K562 (cell line): ENCODE measurements around the gene WDR81. TPM values are rescaled to one million over a fixed set of nuclear protein-coding genes. Genes with fewer than 3 reads are reported as not detected.
A peak's percentile ranks its signal among the peaks of the same experiment; 100 is the strongest.

Experiments used
- BDP1 ChIP-seq: IDR thresholded peaks from 3 replicates; pipeline ENCODE4 v1.6.1; 2011; ENCODE audit not compliant: insufficient read length, insufficient read depth
- CEBPB ChIP-seq: fragments of 450-650 bp; IDR thresholded peaks from 2 replicates; pipeline ENCODE4 v1.6.1; 2016; ENCODE audit warnings: missing genetic modification characterization, missing compliant biosample characterization
- NFE2 ChIP-seq: IDR thresholded peaks from 2 replicates; pipeline ENCODE4 v1.6.1; 2014; ENCODE audit warnings: antibody characterized with exemption, low read depth
- PHB ChIP-seq: fragments of 250-450 bp; sonication (Bioruptor Pico); IDR thresholded peaks from 2 replicates; pipeline ENCODE4 v1.5.0; 2021
- TEAD4 ChIP-seq, 2 experiments: sonication (generic) in 1 of 2; formaldehyde crosslinking in 1 of 2; IDR thresholded peaks; 2 replicates each; pipeline versions ENCODE4 v1.6.1 to v1.8.0; 2012 to 2022; ENCODE audit warnings: borderline replicate concordance in 1 of 2, inconsistent platforms in 1 of 2, low read length in 1 of 2, mild to moderate bottlenecking in 1 of 2, missing genetic modification reagents in 1 of 2
- ZBED1 ChIP-seq: IDR thresholded peaks from 2 replicates; pipeline ENCODE4 v1.6.1; 2014
- ZC3H4 ChIP-seq: sonication (generic); formaldehyde crosslinking; IDR thresholded peaks from 2 replicates; pipeline ENCODE4 v1.9.0; 2021; ENCODE audit warnings: missing genetic modification reagents, borderline replicate concordance
- ZNF644 ChIP-seq: fragments of 200-800 bp; sonication (Bioruptor generic); IDR thresholded peaks from 2 replicates; pipeline ENCODE4 v1.6.1; 2016; ENCODE audit warnings: low read depth, missing genetic modification characterization, missing compliant biosample characterization
- polyA plus RNA-seq, 8 experiments: library from polyadenylated mRNA; depleted of rRNA in 4 of 8; stranded (reverse) in 5 of 8; unstranded in 3 of 8; fragments of >200 nt; fragmentation: Nextera tagmentation in 2 of 8; fragmentation: Illumina TruSeq in 1 of 8; extraction: Ambion mirVana in 2 of 8; extraction: Trizol in 1 of 8; gene quantifications; 2 replicates each; pipeline versions ENCODE4 v1.2.1 to v1.2.3, GENCODE V29; 2011 to 2014; ENCODE audit warnings: inconsistent platforms in 1 of 8, missing spikeins in 1 of 8
- total RNA-seq, 7 experiments: library from RNA; depleted of rRNA in 6 of 7; stranded (reverse); fragments of >200 nt in 6 of 7; fragmentation: Illumina TruSeq in 2 of 7; extraction: Trizol in 2 of 7; gene quantifications; 2 replicates each; pipeline versions ENCODE4 v1.2.1 to v1.2.3, GENCODE V29; 2011 to 2021; ENCODE audit warnings: low replicate concordance in 1 of 7
- TF ChIP-seq, protein P1 (sequence below): fragments of 450-650 bp; formaldehyde crosslinking; IDR thresholded peaks from 2 replicates; pipeline ENCODE4 v1.4.0; 2020; ENCODE audit warnings: mild to moderate bottlenecking, moderate library complexity
- TF ChIP-seq, protein P2 (sequence below): sonication (generic); formaldehyde crosslinking; IDR thresholded peaks from 2 replicates; pipeline ENCODE4 v1.8.0; 2023; ENCODE audit warnings: mild to moderate bottlenecking, missing genetic modification reagents
- TF ChIP-seq, protein P3 (sequence below): fragments of 150-350 bp; IDR thresholded peaks from 2 replicates; pipeline ENCODE4 v1.6.1; 2014; ENCODE audit warnings: low read depth, mild to moderate bottlenecking, low read length, borderline replicate concordance
- TF ChIP-seq, protein P4 (sequence below), 2 experiments: fragments of 200-800 bp in 1 of 2; sonication (Bioruptor generic) in 1 of 2; sonication (generic) in 1 of 2; formaldehyde crosslinking in 1 of 2; IDR thresholded peaks in 1 of 2; conservative IDR thresholded peaks in 1 of 2; 2 replicates each; pipeline versions ENCODE4 v1.5.0 to v1.6.1; 2016 to 2020; ENCODE audit warnings: missing compliant biosample characterization in 1 of 2, missing genetic modification characterization in 1 of 2, missing genetic modification reagents in 1 of 2
- TF ChIP-seq, protein P5 (sequence below): IDR thresholded peaks from 2 replicates; pipeline ENCODE4 v1.6.1; 2014; ENCODE audit warnings: antibody characterized with exemption

WDR81 gene
- total and polyA plus RNA-seq, 9 of the 15 experiments (the other 6 are each of a cell fraction or from before 2014, with no cell fraction given), result 0.01 to 17.1 (median 3.3) TPM

DNA sequence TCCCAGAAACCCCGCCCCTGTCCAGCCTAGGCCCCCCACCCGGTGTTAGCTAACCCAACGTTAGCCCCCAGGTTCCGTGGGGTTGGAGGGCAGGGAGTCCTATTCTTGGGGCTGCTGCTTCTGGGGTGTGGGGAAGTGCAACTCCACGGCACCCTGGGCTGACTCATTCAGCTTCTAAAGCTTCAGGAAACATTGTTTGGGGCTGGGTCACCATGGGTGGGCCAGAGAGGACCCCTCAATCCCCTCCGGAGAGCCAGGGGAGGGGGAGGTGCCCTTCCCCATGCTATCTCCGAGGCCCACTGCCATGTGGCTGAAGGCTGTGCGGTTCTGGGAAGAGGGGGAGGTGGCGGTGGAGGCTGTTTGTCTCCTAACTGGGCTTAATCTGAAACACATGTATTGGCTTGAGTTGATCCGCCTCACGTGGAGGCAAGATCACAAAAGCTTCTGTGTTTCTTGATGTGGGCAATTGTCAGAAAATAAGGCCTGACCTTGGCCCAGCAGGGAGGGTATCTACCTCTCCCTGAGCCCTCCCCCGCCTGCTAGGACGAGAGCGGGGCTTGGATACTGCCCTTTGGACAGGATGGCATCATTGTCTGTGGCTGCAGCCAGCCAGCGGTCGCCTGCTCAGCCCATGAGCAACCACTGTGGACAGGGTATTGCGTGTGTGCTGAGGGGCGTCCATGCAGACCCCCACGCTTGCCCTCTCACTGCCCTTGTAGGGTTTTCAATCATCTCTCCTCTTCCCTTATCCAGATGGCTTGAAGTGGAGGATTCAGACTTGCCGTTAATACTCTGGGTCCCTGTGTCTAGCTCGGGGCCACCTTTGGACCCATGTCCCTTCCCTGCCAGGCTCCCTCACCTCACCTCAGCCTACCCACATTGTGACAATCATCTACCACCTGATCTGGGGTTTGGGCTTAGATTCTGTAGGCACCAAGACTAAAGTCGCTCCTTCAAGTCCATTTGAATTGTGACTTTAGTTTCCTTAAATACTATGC lies 38.7 kb downstream of the WDR81 start (continued):
- peak; percentile 19; the same call in 1 of the 2 replicates for TF ChIP-seq TEAD4 (IDR thresholded peaks at IDR 0.05; ENCODE audit: low read length)
- no peak for TF ChIP-seq TEAD4 (CRISPR knock-in tag; IDR thresholded peaks at IDR 0.05; ENCODE audit: borderline replicate concordance)
- no peak for TF ChIP-seq CEBPB (tag)
- TF ChIP-seq, protein P1, sequence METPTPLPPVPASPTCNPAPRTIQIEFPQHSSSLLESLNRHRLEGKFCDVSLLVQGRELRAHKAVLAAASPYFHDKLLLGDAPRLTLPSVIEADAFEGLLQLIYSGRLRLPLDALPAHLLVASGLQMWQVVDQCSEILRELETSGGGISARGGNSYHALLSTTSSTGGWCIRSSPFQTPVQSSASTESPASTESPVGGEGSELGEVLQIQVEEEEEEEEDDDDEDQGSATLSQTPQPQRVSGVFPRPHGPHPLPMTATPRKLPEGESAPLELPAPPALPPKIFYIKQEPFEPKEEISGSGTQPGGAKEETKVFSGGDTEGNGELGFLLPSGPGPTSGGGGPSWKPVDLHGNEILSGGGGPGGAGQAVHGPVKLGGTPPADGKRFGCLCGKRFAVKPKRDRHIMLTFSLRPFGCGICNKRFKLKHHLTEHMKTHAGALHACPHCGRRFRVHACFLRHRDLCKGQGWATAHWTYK (CRISPR knock-in tag), result no peak
- no peak for TF ChIP-seq BDP1
- TF ChIP-seq ZNF644 (tag), result no peak
- TF ChIP-seq, protein P2, sequence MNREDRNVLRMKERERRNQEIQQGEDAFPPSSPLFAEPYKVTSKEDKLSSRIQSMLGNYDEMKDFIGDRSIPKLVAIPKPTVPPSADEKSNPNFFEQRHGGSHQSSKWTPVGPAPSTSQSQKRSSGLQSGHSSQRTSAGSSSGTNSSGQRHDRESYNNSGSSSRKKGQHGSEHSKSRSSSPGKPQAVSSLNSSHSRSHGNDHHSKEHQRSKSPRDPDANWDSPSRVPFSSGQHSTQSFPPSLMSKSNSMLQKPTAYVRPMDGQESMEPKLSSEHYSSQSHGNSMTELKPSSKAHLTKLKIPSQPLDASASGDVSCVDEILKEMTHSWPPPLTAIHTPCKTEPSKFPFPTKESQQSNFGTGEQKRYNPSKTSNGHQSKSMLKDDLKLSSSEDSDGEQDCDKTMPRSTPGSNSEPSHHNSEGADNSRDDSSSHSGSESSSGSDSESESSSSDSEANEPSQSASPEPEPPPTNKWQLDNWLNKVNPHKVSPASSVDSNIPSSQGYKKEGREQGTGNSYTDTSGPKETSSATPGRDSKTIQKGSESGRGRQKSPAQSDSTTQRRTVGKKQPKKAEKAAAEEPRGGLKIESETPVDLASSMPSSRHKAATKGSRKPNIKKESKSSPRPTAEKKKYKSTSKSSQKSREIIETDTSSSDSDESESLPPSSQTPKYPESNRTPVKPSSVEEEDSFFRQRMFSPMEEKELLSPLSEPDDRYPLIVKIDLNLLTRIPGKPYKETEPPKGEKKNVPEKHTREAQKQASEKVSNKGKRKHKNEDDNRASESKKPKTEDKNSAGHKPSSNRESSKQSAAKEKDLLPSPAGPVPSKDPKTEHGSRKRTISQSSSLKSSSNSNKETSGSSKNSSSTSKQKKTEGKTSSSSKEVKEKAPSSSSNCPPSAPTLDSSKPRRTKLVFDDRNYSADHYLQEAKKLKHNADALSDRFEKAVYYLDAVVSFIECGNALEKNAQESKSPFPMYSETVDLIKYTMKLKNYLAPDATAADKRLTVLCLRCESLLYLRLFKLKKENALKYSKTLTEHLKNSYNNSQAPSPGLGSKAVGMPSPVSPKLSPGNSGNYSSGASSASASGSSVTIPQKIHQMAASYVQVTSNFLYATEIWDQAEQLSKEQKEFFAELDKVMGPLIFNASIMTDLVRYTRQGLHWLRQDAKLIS (CRISPR knock-in tag), result 0 out of 2 replicates have a peak, but pooled peaks have one; percentile 42
- TF ChIP-seq, protein P3, sequence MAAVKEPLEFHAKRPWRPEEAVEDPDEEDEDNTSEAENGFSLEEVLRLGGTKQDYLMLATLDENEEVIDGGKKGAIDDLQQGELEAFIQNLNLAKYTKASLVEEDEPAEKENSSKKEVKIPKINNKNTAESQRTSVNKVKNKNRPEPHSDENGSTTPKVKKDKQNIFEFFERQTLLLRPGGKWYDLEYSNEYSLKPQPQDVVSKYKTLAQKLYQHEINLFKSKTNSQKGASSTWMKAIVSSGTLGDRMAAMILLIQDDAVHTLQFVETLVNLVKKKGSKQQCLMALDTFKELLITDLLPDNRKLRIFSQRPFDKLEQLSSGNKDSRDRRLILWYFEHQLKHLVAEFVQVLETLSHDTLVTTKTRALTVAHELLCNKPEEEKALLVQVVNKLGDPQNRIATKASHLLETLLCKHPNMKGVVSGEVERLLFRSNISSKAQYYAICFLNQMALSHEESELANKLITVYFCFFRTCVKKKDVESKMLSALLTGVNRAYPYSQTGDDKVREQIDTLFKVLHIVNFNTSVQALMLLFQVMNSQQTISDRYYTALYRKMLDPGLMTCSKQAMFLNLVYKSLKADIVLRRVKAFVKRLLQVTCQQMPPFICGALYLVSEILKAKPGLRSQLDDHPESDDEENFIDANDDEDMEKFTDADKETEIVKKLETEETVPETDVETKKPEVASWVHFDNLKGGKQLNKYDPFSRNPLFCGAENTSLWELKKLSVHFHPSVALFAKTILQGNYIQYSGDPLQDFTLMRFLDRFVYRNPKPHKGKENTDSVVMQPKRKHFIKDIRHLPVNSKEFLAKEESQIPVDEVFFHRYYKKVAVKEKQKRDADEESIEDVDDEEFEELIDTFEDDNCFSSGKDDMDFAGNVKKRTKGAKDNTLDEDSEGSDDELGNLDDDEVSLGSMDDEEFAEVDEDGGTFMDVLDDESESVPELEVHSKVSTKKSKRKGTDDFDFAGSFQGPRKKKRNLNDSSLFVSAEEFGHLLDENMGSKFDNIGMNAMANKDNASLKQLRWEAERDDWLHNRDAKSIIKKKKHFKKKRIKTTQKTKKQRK, result no peak
- TF ChIP-seq ZBED1, result no peak
- TF ChIP-seq PHB, result no peak
- peak; percentile 43; the same call in 1 of the 2 replicates for TF ChIP-seq ZC3H4 (CRISPR knock-in tag)
- TF ChIP-seq NFE2, result no peak
- TF ChIP-seq, protein P4, sequence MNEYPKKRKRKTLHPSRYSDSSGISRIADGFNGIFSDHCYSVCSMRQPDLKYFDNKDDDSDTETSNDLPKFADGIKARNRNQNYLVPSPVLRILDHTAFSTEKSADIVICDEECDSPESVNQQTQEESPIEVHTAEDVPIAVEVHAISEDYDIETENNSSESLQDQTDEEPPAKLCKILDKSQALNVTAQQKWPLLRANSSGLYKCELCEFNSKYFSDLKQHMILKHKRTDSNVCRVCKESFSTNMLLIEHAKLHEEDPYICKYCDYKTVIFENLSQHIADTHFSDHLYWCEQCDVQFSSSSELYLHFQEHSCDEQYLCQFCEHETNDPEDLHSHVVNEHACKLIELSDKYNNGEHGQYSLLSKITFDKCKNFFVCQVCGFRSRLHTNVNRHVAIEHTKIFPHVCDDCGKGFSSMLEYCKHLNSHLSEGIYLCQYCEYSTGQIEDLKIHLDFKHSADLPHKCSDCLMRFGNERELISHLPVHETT (CRISPR knock-in tag; conservative IDR thresholded peaks at IDR 0.05 in 1 of 2, IDR thresholded peaks at IDR 0.05 in 1 of 2), result no peak; a peak in 1 of 4 replicates
- TF ChIP-seq, protein P5, sequence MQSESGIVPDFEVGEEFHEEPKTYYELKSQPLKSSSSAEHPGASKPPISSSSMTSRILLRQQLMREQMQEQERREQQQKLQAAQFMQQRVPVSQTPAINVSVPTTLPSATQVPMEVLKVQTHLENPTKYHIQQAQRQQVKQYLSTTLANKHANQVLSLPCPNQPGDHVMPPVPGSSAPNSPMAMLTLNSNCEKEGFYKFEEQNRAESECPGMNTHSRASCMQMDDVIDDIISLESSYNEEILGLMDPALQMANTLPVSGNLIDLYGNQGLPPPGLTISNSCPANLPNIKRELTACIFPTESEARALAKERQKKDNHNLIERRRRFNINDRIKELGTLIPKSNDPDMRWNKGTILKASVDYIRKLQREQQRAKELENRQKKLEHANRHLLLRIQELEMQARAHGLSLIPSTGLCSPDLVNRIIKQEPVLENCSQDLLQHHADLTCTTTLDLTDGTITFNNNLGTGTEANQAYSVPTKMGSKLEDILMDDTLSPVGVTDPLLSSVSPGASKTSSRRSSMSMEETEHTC, result no peak
